Hematopoietic multipotent progenitor cell treated with erythropoietin and hydrocortisone succinate and interleukin-3 and kit ligand, for 15 days (in vitro differentiated cells): ENCODE results near the gene CD300A.

Experiments used
- DNase-seq: peaks from one replicate; pipeline ENCODE4 v3.0.0-alpha.2; 2015; ENCODE audit warnings: low spot score

The CD300A gene

DNA sequence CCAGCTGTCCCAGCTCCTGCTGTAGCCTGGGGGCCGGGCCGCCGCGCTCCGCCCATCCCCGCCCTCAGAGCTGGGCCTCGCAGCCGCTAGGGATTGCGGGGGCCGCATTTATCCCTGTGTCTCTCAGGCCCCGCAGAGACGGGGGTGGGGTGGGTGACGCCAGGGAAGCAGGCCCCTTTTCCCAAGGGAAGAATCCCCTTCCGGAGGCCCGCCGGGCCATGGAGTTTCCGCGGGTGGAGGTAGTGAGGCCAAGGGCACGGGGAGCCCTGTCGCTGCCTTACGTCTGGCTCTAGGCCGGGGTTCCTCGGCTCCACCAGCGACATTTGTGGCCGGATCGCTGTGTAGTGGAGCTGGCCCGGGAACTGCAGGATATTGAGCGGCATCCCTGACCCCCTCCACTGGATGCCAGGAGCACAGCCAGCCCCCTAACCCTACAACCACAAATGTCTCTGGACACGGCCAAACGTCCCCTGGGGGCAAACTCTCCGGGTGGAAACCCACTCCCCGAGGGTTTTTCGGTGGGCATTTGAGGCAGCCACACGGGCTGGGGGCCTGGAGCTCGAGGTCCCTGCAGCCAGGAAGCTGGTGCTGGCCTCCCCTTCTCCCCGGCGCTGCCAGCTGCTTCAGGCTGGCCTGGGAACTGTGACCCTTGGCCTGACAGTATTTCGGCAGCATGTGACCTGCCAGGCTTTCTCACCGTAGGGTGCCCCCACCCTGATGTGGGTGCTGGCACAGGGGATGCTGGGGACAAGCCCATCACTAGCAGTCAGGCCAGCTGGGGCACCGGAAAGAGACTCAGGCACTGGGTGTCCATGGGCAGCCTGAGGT is 12.0 kb upstream of the CD300A start:
- DNase-seq = no peak

DNA sequence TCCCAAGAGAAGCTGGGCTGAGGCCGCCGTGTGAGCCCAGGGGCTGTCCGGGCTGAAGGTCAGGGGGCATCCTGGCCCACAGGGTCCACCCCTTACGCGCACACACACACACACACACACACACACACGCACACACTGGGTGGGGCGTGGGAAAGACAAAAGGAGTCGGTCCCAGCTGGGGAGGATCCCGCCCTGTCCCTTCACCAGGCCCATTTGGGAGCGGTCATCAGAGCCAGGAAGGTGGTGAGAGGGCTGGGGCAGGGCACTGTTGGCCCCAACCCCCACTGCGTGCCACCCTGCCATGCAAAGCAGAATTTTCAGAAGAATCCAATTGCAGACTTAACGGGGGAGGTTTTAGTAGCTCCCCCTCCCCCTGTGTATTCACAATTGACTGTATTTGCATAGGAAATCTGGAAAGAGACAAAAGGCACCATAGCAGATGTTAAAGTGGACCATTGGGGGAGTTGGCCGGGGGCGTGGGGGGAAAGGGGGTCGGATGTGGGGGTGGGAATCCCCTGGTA is 11.3 kb upstream of the CD300A start:
- no peak for DNase-seq

DNA sequence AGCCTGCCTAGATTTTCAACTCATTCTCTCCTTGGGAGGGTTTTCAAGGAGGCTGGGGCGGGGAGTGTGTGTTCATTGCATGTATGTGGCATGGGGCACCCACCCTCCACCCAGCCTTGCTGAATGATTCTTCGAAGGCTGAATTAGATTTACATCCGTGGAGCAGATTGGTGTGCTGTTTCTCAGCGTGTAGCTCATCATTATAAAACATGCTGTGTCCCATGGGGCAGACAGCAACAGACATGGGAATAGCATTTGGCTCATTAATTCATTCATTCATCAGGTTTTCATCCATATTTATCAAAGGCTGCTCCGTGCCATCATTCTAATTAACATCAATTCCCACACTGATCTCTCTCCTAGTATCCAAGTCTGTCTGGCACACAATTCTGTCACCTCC is 10.6 kb upstream of the CD300A start:
- no peak for DNase-seq

DNA sequence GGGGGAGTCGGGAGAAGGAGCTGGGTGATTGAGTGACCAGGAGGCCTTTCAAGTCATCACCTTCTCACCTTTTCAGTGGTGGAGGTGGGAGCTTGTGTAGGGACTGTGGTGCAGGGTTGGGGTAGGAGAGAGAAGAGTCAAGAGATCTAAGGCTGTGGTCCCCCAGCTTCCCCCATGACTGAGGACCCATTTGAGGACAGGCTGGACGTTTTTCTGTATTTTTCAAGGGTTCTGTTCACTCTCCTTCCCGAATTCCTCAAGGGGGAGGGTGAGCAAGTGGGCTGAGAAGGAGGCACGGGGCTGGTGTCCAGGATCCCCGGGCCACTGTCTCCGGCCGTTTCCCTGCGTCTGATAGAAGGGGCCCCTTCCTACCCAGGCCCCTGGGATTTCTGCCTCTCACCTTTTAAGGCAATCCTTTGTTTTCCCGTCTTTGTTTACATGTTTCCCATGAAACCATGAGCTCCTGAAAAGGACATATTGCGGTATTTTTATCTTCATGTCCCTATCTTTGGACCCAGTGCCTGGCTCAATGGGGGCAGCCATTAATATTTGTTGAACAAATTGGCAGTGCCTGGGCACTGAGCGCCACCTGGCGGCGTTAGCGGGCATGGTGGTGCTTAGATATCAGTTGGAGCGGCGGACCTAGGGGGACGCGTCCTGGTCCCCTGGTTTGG is 9.2 kb upstream of the CD300A start:
- DNase-seq = peak; percentile 68

DNA sequence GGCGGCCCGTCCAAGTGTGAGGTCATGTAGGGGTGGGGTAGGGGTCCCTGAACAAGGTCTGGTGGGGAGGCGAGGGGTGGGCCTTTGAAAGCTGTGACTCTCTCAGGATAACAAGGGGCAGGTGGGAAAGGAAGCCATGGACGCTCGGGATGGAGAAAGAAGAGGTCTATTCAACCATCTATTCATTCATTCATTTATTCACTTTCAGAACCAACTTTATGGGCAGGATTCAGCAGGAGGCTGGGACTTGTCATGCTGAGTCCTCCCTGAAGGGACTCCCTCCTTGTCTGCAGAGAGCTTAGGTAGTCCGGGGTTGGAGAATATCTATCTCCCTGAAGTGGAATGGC is 8.6 kb upstream of the CD300A start:
- no peak for DNase-seq

DNA sequence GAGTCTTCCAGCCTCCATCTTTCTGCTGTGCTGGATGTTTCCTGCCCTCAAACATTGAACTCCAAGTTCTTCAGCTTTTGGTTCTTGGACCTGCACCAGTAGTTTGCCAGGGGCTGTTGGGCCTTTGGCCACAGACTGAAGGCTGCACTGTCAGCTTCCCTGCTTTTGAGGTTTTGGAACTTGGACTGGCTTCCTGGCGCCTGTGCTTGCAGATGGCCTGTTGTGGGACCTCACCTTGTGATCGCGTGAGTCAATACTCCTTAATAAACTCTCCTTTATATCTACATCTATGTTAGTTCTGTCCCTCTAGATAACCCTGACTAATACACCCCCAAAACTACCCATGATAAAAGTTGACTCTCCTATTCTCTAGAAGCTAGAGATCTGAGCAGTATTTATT is 7.6 kb upstream of the CD300A start:
- DNase-seq = no peak

DNA sequence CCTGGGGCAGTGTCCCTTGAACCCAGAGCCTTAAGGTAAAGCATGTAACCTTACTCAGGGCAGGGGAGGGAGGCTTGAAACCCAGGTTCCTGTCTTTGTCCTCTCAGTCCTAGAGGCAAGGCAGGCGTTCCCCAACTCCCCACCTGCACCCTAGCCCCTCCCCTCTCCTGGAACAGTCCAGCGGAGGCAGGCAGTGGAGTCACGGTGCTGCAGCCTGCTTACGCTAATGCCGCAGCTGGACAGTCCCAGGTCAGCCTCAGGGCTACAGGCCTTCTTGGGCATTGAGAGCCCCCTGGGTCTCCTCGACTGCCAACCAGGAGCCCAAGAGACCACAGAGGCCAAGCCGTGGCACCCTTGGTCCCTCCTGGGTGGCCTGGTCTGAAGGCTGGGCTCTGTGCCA is 6.8 kb upstream of the CD300A start:
- no peak for DNase-seq

DNA sequence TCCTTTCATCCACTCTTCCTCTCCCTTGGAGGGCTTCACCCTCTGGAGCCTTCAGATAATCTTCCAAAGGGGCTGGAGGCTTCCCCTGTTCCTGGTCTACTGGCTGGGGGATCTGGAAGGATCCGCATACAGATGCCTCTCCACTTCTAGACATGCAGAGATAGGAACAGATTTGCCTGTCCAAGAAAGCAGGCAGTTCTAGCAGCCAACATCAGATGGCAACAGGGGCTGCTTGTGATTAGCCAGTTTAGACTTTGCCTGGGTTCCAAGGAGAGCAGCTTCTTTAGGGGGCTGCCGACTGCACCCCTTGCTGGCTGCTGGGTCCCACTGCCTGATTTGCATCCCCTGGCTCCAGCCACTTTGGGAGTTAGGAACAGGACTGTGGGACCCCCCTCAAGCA is 6.2 kb upstream of the CD300A start:
- no peak for DNase-seq

DNA sequence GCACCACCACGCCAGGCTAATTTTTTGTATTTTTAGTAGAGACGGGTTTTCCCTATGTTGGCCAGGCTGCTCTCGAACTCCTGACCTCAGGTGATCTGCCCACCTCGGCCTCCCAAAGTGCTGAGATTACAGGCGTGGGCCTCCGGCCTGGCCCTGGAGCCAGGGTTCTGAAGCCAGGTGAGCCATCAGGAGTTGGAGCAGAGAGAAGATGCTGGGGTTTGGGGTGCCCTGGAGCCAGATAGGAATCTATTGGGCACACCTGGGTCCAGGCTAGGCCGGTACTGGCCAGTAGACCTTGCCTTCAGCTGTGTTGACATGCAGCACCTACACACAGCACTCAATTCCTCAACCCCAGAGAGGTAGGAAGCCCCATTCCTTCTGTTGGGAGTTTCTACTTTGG is 5.4 kb upstream of the CD300A start:
- DNase-seq = no peak

DNA sequence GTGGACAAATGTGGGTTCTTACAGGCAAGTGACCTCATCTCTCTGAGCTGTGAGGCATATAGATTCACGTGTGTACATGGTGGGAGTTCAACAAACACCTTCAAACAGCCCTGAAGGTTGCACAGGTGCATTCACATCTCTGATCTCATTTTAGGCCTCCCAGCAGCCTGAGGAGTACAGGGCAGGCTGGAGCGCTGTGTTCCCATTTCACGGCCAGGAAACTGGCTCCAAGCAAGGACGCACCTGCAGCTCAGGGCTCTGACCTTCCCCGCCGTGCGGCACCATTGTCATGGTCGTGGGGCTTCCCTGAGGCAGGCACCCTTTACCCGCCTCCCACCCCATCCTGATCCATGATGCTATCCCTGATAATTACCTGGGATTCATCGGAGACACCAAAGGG is 4.8 kb upstream of the CD300A start:
- DNase-seq = no peak

DNA sequence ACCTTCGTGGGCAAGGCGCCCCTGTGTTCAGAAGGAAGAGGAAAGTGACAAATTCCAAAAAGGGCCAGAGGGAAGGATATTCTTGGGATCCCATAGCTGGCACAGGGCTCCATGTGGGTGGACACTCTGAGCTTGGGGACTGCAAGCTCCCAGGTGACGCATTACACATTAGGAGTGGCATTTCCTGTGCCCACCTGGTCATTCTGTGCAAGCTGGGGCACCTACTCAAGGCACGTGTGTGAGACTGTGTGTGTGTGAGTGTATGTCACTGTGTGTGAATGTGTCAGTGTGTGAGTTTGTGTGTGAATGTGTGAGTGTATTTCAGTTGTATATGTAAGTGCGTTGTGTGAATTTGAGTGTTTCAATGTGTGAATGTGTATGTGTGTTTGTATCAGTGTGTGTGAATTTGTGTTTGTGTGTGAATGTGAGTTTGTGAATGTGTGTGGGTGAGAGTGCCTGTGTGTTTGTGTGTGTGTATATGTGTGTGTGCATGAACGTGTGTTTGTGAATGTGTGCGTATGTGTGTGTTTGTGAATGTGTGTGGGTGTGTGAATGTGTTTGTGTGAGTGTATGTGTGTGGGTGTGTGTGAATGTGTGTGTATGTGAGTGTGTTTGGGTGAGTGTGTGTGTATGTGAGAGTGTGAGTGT is 1.6 kb upstream of the CD300A start:
- no peak for DNase-seq

DNA sequence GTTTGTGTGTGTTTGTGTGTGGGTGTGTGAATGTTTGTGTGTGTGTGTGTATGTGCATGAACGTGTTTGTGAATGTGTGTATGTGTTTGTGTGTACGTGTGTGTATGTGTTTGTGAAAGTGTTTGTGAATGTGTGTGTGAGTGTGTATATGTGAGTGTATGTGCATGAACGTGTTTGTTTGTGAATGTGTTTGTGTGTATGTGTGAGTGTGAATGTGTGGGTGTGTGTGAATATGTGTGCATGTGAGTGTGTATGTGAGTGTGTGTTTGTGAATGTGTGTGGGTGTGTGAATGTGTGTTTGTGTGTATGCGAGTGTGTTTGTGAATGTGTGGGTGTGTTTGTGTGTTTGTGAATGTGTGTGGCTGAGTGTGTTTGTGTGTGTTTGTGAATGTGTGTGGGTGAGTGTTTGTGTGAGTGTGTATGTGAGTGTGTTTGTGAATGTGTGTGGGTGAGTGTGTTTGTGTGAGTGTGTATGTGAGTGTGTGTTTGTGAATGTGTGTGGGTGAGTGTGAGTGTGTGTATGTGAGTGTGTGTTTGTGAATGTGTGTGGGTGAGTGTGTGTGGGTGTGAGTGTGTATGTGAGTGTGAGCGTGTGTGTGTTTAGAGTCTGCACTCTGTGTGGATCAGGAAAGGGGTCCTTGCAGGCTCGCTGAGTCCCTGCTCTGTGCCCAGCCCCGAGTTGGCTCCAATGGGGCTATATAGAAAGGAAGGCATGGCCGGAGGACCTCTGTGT is 890 bp upstream of the CD300A start:
- DNase-seq = no peak

DNA sequence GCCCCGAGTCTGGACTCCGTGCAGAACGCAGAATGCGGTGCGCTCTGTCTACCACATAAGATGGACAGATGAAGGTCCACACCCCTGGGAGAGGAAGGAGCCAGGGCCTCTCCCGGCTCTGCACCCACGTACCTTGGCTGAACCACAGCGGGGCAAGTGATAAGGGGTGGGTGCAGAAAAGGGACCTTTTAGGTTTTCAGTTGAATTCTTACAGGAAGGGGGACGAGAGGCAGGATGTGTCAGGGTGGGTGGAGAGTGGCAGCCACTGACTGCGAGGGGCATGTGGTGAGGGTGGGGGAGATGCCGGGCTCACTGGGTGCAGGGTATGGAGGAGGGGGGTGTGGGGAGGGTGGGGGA is 372 bp downstream of the CD300A start:
- DNase-seq = no peak

DNA sequence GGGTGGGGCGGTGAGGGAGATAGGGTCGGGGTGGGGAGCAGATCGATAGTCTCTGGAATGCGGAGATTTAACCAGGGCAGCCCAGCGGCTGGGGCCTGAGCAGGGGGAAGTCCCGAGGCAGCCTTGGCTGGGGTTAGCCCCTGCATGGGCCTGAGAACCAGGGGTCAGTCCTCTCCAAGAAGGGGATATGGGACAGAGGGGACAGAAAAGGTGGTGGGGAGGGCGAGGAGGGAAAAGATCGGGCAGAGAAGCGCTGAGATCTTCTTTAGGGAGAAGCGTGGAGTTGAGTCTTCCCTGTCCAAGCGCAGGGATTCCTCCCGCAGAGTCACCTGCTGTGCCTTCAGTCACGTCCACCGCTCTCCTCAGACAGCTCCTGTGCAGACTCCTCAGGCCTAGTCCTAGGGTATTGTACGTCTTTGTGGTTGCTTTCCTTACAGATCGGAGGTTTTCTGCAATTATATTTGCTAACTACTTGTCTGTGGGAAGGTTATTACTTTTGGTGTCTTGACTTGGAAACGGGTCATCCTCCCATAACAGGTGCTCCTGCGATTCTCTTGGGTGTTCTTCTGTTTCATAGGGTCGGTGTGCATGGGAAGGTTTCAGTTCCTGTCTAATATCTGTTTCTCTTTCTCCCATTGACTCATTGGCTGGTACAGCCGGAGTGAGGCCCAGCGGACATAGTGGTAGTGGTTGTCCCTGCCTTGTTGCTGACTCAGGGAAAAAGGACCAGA is 952 bp downstream of the CD300A start:
- DNase-seq = no peak

DNA sequence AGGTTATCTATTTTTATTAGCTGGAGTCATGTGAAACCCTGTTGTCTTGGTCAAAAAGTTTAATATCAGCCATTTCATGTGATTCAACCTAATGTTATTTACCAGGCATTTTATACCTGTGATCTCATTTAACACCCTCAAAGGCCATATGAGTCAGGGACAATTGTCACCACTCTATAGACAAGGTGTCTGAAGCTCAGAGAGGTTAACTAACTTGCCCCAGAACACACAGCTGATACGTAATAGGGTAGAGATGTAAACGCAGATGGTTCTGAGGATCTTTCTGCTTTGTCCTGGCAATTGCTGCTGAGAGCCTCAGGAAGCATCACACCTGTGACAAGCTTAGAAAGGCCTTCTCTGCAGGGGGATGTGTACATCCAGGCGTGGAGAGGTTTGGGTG is 4.9 kb downstream of the CD300A start:
- DNase-seq = no peak

DNA sequence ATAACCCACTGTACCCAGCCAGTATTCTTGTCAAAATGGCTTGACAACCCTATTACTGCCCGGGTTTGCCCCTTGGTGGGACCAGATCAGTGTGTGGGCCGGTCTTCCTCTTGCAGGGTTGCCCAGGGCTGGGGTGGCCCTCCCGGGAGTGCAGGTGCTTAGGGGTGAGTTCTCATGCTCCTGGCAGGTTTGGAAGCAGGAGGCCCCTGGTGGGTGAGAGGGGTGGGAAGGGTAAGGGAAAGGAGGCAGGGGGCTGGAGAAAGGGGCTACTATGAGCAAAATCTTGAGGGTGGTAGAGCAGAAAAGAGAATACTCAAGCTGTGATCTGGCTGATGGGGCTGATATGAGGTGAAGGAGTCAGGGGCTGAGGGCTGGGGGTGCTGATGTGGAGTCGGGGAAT is 6.5 kb downstream of the CD300A start:
- DNase-seq = no peak

DNA sequence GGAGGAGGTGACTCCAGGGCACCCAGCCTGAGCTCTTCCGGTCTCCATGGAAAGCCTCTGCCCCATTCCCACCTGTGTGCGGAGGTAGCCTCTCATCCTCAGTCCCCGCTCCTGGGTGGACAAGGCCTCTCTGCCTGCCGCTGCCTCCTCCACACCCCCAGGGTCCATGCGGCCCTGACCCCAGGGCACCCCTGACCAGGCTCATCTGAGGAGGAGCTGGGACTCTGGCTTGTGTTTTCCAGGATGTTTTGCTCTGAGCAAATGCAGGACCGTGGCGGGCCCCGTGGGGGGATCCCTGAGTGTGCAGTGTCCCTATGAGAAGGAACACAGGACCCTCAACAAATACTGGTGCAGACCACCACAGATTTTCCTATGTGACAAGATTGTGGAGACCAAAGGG is 6.9 kb downstream of the CD300A start:
- DNase-seq = no peak

DNA sequence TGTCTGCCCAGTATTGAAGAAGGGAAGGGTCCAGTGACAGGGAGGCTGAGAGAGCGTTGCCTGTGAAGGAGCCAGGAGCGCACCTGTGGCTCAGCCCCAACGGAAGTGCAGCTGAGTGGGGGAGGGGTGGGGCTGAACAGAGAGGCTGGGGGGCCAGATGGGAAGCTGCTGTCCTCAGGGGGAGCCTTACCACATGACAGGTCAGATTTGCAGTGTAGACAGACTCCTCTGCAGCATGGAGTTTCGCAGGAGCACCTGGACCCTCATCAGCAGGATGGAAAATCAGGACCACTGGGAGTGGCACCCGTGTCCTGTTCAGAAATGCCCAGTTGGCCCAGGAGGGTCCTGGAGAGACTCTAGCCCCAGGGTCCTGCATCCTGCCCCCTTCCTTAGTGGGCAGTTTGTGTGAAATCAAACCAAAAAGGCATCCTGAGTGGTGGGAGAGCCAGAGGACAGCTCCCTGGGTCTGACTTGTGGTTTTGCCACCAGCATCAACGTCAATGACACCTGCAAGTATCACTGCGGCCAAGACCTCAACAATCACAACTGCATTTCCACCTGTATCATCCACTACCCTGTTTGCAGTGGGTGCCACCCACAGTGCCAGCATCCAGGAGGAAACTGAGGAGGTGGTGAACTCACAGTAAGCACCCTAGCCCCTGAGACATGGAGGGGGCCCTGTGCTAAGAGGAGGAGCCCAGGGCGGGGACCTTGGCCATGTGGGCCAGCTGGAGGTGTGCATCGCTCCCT is 7.8 kb downstream of the CD300A start:
- no peak for DNase-seq

DNA sequence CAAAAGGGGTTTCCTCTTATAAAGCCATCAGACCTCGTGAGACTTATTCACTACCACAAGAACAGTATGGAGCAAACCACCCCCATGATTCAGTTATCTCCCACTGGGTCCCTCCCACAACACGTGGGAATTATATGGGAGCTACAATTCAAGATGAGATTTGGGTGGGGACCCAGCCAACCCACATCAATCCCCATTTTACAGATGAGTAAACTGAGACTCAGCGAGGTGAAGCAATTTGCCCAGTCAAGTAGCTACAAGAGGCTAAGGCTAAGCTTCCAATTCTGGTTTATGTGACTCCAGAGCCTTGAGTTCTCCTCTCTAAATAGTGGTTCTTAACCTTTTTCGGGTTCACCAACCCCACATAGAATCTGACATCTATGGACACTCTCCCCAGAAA is 8.8 kb downstream of the CD300A start:
- DNase-seq = no peak

DNA sequence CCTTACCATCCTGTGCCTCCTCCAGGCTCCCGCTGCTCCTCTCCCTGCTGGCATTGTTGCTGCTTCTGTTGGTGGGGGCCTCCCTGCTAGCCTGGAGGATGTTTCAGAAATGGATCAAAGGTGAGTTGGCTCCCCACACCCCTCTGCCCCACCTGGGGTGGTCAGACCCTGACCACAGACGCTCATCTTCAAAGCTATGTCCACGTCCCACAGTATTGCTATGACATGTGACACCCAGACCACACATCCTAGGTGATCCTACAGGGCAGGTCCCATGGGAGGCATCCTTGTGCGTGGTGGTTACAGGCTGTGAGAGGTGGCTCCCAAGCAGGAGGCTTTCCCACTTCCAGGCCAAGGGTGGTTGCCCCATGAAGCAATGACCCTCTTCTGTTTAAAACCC is 11.0 kb downstream of the CD300A start:
- DNase-seq = no peak

DNA sequence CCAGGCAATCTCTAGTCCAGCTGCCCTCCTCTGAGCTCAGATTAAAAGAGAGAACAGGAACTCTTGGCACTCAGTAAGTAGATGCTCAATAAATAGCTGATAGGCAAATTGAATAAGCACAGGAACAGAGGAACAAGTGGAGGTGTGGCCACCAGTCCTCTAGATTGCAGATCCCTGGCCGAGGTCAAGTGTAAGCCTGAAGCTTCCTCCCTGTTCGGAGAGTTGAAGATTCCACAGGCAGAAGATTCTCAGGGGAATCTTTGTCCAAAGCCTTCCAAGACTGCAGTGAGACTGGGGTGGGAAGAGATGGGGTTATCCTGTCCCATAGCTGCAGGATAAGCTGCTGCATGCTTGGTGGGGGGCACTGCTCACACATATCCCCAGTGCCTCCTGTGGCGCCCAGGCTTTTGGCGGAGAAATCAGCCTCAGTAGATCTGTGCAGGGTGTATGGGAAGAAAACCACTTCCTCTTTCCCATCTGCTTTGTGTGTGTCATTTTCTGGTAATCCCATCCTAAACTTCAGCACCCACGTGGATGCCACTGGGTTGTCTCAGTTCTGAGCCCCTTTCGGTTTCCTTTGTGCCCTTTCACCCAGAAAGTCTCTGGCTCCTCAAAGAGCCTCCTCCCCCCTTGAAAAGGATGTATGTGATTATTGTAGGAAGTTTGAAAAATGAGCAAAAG is 12.1 kb downstream of the CD300A start:
- DNase-seq = no peak
